Prostate gland (tissue), 2 donors: Measurements from ENCODE around the gene FAM169A. TPM values are rescaled to one million over a fixed set of nuclear protein-coding genes. Genes with fewer than 3 reads are reported as not detected.
A peak's percentile ranks its signal among the peaks of the same experiment; 100 is the strongest.
"Not testable (repeated sequence)": the region's sequence is repeated elsewhere in the genome, so short reads cannot be mapped to it uniquely, and the experiment has no call there.

Source experiments
- DNase-seq: peaks from one replicate; pipeline ENCODE4 v3.0.0-alpha.2; 2019; ENCODE audit warnings: low spot score
- H3K27ac ChIP-seq, 2 donors: fragments of 200-600 bp; sonication (generic); 2 replicates each; pipeline ENCODE4 v1.5.1; 2017 to 2019
- H3K27me3 ChIP-seq: fragments of 200-600 bp; sonication (generic); replicated peaks from 2 replicates; pipeline ENCODE4 v1.5.1; 2019; ENCODE audit not compliant: insufficient read depth
- H3K36me3 ChIP-seq, 2 donors: fragments of 200-600 bp; sonication (generic); 1 replicate in 1 of 2; 2 replicates in 1 of 2; pipeline versions ENCODE4 v1.5.1 to v1.8.1; 2017 to 2019
- H3K4me1 ChIP-seq: fragments of 200-600 bp; sonication (generic); replicated peaks from 2 replicates; pipeline ENCODE4 v1.5.1; 2019
- H3K4me3 ChIP-seq, 2 donors: fragments of 200-600 bp; sonication (generic); 2 replicates each; pipeline ENCODE4 v1.5.1; 2017 to 2019
- H3K9me3 ChIP-seq: fragments of 200-600 bp; sonication (generic); 2 replicates; pipeline ENCODE4 v1.5.1; 2017
- POLR2A ChIP-seq: fragments of 450-650 bp; IDR thresholded peaks from one replicate; pipeline ENCODE4 v1.6.1; 2016; ENCODE audit warnings: antibody characterized with exemption, mild to moderate bottlenecking
- POLR2AphosphoS5 ChIP-seq: sonication (generic); formaldehyde crosslinking; IDR thresholded peaks from one replicate; pipeline ENCODE4 v1.6.1; 2017; ENCODE audit warnings: antibody characterized with exemption
- WGBS: methylation state at CpG from one replicate; pipeline ENCODE4 v1.1.5; 2018; 5-methylcytosine and 5-hydroxymethylcytosine counted together
- intact Hi-C: fragments of 100-400 bp; cut with DNase I; formaldehyde crosslinking; loops from one replicate; pipeline ENCODE4 v1.14.2; 2022
- total RNA-seq, 2 donors: library from RNA; depleted of rRNA; stranded (reverse); fragments of >200 nt; gene quantifications; one replicate each; pipeline ENCODE4 v1.1.0, GENCODE V29; 2016
- TF ChIP-seq, protein P1 (sequence below), 4 experiments: fragments of 200-600 bp in 2 of 4; fragments of 450-650 bp in 2 of 4; sonication (generic) in 2 of 4; IDR thresholded peaks; 1 replicate in 3 of 4; 2 replicates in 1 of 4; pipeline ENCODE4 v1.5.1; 2016 to 2019; ENCODE audit warnings: antibody characterized with exemption in 4 of 4, mild to moderate bottlenecking in 2 of 4, moderate library complexity in 2 of 4

FAM169A gene
- total RNA-seq, 2 donors from 2014 or later, result 16.6 to 57.9 TPM

DNA sequence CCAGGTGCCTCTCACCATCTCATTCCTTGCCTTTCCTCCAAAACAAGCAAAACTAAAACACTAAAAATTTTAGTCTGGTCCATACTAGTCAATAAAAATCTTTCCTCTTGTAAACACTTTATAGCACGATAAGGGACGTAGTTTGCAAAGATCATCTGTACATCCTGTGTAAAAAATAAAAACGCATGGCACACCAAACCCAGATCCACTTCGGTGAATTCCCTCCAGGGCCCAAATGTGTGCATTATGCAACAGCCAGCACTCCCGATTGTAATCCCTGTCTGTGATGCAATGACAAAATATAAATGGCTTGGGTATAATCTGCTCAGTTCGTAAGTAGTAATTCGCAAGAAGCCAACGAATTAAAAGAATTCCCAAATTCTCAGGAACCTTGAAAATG is 1.4 kb downstream of the FAM169A start:
- Histone ChIP-seq H3K9me3 (no peaks in the 10 kb centered on the region), H3K27ac (no peak overlapping the region), H3K4me1 (no peaks in the 10 kb centered on the region), H3K4me3 (peak overlapping the region; percentile 47 to 85), H3K36me3 (no peaks in the 10 kb centered on the region), H3K27me3 (no peaks in the 10 kb centered on the region)
- 38% methylated on average over 8 of the region's 8 CpGs for WGBS
- TF ChIP-seq POLR2AphosphoS5, result no peak
- no peak for TF ChIP-seq POLR2A
- TF ChIP-seq, protein P1, sequence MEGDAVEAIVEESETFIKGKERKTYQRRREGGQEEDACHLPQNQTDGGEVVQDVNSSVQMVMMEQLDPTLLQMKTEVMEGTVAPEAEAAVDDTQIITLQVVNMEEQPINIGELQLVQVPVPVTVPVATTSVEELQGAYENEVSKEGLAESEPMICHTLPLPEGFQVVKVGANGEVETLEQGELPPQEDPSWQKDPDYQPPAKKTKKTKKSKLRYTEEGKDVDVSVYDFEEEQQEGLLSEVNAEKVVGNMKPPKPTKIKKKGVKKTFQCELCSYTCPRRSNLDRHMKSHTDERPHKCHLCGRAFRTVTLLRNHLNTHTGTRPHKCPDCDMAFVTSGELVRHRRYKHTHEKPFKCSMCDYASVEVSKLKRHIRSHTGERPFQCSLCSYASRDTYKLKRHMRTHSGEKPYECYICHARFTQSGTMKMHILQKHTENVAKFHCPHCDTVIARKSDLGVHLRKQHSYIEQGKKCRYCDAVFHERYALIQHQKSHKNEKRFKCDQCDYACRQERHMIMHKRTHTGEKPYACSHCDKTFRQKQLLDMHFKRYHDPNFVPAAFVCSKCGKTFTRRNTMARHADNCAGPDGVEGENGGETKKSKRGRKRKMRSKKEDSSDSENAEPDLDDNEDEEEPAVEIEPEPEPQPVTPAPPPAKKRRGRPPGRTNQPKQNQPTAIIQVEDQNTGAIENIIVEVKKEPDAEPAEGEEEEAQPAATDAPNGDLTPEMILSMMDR (IDR thresholded peaks at IDR 0.05), result no peak
- intact Hi-C loops, result no loop called here
- no peak for DNase-seq

DNA sequence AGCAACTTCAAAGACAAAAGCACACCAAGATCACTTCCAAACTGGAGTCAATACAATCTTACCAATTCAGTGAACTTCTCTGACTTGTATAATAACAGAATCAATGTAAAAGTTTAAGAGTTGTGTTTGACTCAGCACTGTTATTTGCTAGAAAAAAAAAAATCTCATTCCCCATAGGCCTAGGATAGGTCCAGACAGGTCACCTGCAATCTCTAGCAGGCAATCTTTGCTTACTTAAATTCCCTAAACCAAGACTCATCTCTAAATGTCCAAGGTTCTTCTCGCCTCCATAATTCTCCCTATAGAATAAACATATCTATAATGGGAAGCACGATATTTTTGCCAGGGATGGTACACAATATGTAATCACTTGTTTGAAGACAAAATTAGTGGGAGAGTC is 2.5 kb downstream of the FAM169A start:
- Histone ChIP-seq H3K9me3 (no peaks in the 10 kb centered on the region), H3K27ac (no peak overlapping the region), H3K27me3 (no peaks in the 10 kb centered on the region), H3K4me3 (no peak overlapping the region), H3K36me3 (no peaks in the 10 kb centered on the region), H3K4me1 (no peaks in the 10 kb centered on the region)
- intact Hi-C loops, result no loop called here
- DNase-seq, result no peak
- TF ChIP-seq POLR2A (no peak), POLR2AphosphoS5 (no peak)
- TF ChIP-seq, protein P1 (IDR thresholded peaks at IDR 0.05), result no peak
- 87% methylated on average over 2 of the region's 2 CpGs for WGBS

DNA sequence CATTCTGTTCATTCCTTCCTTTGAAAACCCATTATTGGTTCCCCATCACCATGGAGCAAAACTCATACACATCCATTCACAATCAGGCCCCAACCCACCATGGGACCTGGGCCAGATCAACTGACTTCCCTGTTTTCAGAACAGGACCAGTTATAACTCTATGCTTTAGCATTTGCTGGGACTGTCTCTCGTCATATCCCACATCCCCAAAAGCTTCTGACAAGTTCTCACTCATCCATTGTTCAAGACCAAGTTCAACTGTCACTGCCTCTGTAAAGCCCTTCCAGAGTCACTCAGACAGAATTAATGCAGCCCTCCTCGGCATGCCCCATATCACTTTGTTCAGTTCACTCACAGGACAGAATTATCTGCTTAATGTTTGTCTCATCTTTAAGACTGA is 4.0 kb downstream of the FAM169A start:
- no peaks in the 10 kb centered on the region for H3K9me3 ChIP-seq
- no peaks in the 10 kb centered on the region for H3K36me3 ChIP-seq
- H3K4me1 ChIP-seq, result no peaks in the 10 kb centered on the region
- H3K27ac ChIP-seq, result no peak overlapping the region
- no peak overlapping the region for H3K4me3 ChIP-seq
- TF ChIP-seq, protein P1 (IDR thresholded peaks at IDR 0.05), result no peak
- no peak for TF ChIP-seq POLR2A
- TF ChIP-seq POLR2AphosphoS5, result no peak
- WGBS, result 97% methylated on average over 2 of the region's 2 CpGs
- intact Hi-C loops, result no loop called here
- no peaks in the 10 kb centered on the region for H3K27me3 ChIP-seq
- no peak for DNase-seq

DNA sequence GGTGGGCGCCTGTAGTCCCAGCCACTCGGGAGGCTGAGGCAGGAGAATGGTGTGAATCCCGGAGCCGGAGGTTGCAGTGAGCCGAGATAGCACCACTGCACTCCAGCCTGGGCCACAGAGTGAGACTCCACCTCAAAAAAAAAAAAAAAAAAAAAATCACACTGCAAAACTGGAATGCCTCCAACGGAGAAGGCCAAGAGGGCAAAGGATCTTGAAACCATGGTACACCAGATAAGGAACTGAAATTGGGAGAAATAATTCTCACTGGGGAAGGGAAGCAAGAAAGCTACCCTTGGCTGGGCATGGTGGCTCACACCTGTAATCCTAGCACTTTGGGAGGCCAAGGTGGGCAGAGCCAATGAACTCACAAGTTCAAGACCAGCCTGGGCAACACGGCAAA is 9.2 kb downstream of the FAM169A start:
- H3K4me3 ChIP-seq, H3K9me3 ChIP-seq, intact Hi-C loops, H3K4me1 ChIP-seq, H3K27me3 ChIP-seq, DNase-seq, H3K27ac ChIP-seq, H3K36me3 ChIP-seq: not testable (repeated sequence)
- 98% methylated on average over 7 of the region's 7 CpGs for WGBS

DNA sequence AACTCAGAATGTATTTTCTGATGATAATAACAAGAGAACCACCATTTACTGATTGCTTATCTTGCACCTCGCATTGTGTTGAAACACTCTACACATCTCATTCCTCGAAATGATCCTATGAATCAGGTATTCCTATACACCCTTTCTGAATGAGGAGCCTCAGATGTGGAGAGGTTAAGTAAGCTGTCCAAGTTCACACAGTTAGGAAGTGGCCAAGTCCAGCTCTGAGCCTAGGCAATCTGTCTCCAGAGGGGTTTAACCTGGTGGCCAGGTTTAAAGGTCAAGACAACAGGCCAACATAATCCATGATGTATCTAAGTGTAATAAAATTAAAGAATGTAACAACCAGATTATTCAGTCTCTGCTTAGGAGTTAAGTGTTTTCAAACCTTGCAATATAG is 12.9 kb downstream of the FAM169A start:
- intact Hi-C loops, result no loop called here
- H3K4me1 ChIP-seq, result no peaks in the 10 kb centered on the region
- no peak for DNase-seq
- no peak overlapping the region for H3K4me3 ChIP-seq
- no peaks in the 10 kb centered on the region for H3K36me3 ChIP-seq
- H3K9me3 ChIP-seq, result no peaks in the 10 kb centered on the region
- WGBS, result 90% methylated on average over 2 of the region's 2 CpGs
- H3K27ac ChIP-seq, result no peak overlapping the region
- TF ChIP-seq POLR2A (no peak), POLR2AphosphoS5 (no peak)
- TF ChIP-seq, protein P1 (IDR thresholded peaks at IDR 0.05), result no peak
- H3K27me3 ChIP-seq, result no peaks in the 10 kb centered on the region
